Measurements from ENCODE around the gene EFNA2.

Gene EFNA2

DNA sequence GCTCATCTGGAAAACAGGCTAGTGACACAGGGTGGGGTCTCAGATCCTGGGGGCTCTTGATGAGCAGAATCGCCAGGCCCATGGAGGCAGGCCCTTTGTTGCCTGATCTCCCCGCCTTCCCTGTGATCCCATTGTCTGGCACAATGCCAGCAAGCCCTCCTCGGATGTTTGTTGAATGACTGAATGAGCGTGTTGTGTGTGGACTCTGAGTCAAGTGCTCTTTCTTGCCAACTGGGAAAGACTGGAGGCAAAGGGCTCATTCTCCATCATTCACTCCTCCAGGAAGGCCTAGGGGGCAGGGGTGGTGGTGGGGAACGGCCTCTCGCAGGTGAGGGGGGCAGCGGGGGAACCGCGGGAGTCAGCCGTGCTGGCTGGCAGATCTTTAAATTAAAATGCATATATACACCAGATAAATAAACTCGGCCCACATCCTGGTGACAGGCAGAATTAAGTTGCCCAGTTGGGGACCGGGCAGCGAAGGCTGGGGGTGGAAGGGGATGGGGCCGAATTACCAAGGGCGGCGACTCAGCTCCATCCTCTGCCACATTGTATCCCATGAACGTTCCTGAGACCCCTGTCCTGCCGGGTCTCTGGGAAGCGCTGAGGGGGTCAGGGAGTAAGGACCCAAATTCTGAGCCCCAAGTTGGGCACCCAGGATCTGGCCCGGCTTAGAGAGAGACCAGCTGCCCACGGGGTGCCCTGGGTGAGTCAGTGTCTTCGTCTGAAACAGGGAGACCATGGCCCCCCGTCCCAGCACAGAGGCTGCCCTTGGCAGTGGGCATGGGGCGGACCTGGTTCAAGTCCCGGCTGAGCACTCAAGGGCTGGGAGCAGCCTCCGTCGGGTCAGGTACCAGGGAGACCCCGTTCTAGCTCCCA is 24.5 kb downstream of the EFNA2 start:
- Histone ChIP-seq H3K36me3 (ENCODE audit: low read length) (no peaks in the 10 kb centered on the region), H2AFZ (ENCODE audit: low read depth, low read length, severe bottlenecking) (no peak overlapping the region), H3K27me3 (ENCODE audit: low read length) (no peaks in the 10 kb centered on the region), H3K4me3 (ENCODE audit: insufficient read depth, low read length, poor library complexity, severe bottlenecking) (no peak overlapping the region), H4K20me1 (ENCODE audit: low read depth, low read length) (no peaks in the 10 kb centered on the region), H3F3A (ENCODE audit: insufficient read depth) (no peaks in the 10 kb centered on the region), H3K79me2 (ENCODE audit: insufficient read depth, low read length) (no peaks in the 10 kb centered on the region), H3K9me2 (replicated peaks; ENCODE audit: insufficient read depth, low read length) (no peaks in the 10 kb centered on the region), H3K27ac (ENCODE audit: low read depth, low read length) (no peak overlapping the region), H3K9me3 (ENCODE audit: insufficient read depth, low read length) (no peaks in the 10 kb centered on the region), H3K4me2 (ENCODE audit: low read depth, low read length, poor library complexity, severe bottlenecking) (no peak overlapping the region), H3K9ac (ENCODE audit: low read length) (no peak overlapping the region)
- no peak for TF ChIP-seq EZH2phosphoT487 (conservative IDR thresholded peaks at IDR 0.05; ENCODE audit: low read length)
- TF ChIP-seq, protein P1, sequence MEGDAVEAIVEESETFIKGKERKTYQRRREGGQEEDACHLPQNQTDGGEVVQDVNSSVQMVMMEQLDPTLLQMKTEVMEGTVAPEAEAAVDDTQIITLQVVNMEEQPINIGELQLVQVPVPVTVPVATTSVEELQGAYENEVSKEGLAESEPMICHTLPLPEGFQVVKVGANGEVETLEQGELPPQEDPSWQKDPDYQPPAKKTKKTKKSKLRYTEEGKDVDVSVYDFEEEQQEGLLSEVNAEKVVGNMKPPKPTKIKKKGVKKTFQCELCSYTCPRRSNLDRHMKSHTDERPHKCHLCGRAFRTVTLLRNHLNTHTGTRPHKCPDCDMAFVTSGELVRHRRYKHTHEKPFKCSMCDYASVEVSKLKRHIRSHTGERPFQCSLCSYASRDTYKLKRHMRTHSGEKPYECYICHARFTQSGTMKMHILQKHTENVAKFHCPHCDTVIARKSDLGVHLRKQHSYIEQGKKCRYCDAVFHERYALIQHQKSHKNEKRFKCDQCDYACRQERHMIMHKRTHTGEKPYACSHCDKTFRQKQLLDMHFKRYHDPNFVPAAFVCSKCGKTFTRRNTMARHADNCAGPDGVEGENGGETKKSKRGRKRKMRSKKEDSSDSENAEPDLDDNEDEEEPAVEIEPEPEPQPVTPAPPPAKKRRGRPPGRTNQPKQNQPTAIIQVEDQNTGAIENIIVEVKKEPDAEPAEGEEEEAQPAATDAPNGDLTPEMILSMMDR (IDR thresholded peaks at IDR 0.05; ENCODE audit: insufficient read depth, low read length, poor library complexity, severe bottlenecking), result no peak

DNA sequence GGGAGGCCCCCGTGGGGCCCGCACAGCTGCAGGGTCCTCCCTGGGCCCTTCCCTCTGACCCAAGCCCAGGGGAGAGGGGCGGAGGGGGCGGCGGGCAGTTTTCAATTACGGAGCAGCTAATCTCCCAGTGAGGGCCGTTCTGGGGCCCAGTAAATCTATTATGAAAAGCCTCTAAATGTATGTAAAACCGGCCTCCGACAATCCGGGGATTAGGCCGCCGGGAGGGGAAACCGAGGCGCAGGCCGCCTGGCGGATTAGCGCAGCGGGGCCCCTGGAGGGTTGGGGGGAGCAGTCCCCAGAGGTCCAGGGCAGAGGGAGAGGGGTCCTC is 25.1 kb downstream of the EFNA2 start:
- Histone ChIP-seq H3K9me3 (ENCODE audit: insufficient read depth, low read length) (no peaks in the 10 kb centered on the region), H3F3A (ENCODE audit: insufficient read depth) (no peaks in the 10 kb centered on the region), H3K79me2 (ENCODE audit: insufficient read depth, low read length) (no peaks in the 10 kb centered on the region), H3K9ac (ENCODE audit: low read length) (no peak overlapping the region), H3K27me3 (ENCODE audit: low read length) (no peaks in the 10 kb centered on the region), H3K36me3 (ENCODE audit: low read length) (no peaks in the 10 kb centered on the region), H3K27ac (ENCODE audit: low read depth, low read length) (no peak overlapping the region), H3K4me3 (ENCODE audit: insufficient read depth, low read length, poor library complexity, severe bottlenecking) (no peak overlapping the region), H3K4me2 (ENCODE audit: low read depth, low read length, poor library complexity, severe bottlenecking) (no peak overlapping the region), H3K9me2 (replicated peaks; ENCODE audit: insufficient read depth, low read length) (no peaks in the 10 kb centered on the region), H4K20me1 (ENCODE audit: low read depth, low read length) (no peaks in the 10 kb centered on the region), H2AFZ (ENCODE audit: low read depth, low read length, severe bottlenecking) (no peak overlapping the region)
- no peak for TF ChIP-seq EZH2phosphoT487 (conservative IDR thresholded peaks at IDR 0.05; ENCODE audit: low read length)
- TF ChIP-seq, protein P1 (IDR thresholded peaks at IDR 0.05; ENCODE audit: insufficient read depth, low read length, poor library complexity, severe bottlenecking), result no peak

DNA sequence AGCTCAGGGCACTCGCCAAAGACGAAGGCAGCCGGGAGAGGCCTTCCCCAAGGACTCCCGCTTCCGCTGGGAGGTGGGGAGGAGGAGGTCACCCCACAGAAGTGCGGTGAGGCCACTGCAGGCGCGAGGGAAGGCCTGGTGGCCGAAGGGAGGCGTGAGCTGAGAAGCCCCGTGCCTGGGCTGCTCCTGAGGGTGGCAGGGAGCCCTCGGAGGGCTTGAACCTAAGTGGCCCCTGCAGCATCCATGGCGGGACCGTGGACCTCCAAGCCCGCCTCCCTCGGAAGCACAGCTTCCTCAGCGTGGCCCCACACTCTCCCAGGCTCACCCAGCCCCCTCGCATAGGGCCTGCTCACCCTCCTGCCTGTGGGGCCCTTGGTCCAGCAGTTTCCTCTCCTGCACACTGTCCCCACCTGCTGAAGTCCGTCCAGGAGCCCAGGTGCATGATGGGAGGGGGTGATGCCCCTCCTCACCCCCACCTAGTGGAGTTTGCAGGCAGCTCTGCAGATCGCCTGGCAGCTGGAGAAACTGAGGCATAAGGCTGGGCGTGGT is 25.9 kb downstream of the EFNA2 start:
- Histone ChIP-seq H3K27me3 (ENCODE audit: low read length) (no peaks in the 10 kb centered on the region), H2AFZ (ENCODE audit: low read depth, low read length, severe bottlenecking) (no peak overlapping the region), H3K27ac (ENCODE audit: low read depth, low read length) (no peak overlapping the region), H3K4me2 (ENCODE audit: low read depth, low read length, poor library complexity, severe bottlenecking) (no peak overlapping the region), H3F3A (ENCODE audit: insufficient read depth) (no peaks in the 10 kb centered on the region), H4K20me1 (ENCODE audit: low read depth, low read length) (no peaks in the 10 kb centered on the region), H3K9ac (ENCODE audit: low read length) (no peak overlapping the region), H3K4me3 (ENCODE audit: insufficient read depth, low read length, poor library complexity, severe bottlenecking) (no peak overlapping the region), H3K9me2 (replicated peaks; ENCODE audit: insufficient read depth, low read length) (no peaks in the 10 kb centered on the region), H3K36me3 (ENCODE audit: low read length) (no peaks in the 10 kb centered on the region), H3K9me3 (ENCODE audit: insufficient read depth, low read length) (no peaks in the 10 kb centered on the region), H3K79me2 (ENCODE audit: insufficient read depth, low read length) (no peaks in the 10 kb centered on the region)
- no peak for TF ChIP-seq EZH2phosphoT487 (conservative IDR thresholded peaks at IDR 0.05; ENCODE audit: low read length)
- TF ChIP-seq, protein P1 (IDR thresholded peaks at IDR 0.05; ENCODE audit: insufficient read depth, low read length, poor library complexity, severe bottlenecking), result no peak

Measured in SU-DHL-6 (cell line).